ENCODE data around the gene C1orf141. TPM values are rescaled to one million over a fixed set of nuclear protein-coding genes. Genes with fewer than 3 reads are reported as not detected.
A peak's percentile ranks its signal among the peaks of the same experiment; 100 is the strongest.

Gene C1orf141
- total RNA-seq, 1 donor from 2014 or later = not detected

DNA sequence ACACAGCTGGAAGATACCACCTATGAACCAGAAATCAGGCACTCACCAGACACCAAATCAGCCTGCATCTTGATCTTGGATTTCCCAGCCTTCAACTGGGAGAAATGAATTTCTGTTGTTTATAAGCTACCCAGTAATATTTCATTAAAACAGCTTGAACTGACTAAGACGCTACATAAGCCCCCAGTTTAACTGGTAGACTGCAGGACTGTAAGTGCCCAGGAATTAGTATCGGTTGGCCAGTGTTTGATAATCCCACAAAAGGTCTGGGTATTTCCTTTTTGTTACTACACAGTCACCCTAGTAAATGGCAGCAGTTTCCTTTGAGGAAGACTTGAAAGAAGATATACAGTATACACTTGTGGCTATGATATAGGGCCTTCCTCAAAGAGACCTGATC lies 73.5 kb downstream of the C1orf141 start:
- Mint-ChIP-seq H3K27ac (no peak overlapping the region), H3K9me3 (no peaks in the 10 kb centered on the region), H3K4me3 (ENCODE audit: low read depth) (no peak overlapping the region), H3K4me1 (ENCODE audit: low read depth) (no peaks in the 10 kb centered on the region), H3K27me3 (ENCODE audit: low read depth) (peaks cover 15% of the 10 kb centered on the region), H3K36me3 (ENCODE audit: low read depth) (no peaks in the 10 kb centered on the region)
- no peak for DNase-seq (ENCODE audit: low spot score)
- intact Hi-C loops (cut with micrococcal nuclease) = no loop called here

DNA sequence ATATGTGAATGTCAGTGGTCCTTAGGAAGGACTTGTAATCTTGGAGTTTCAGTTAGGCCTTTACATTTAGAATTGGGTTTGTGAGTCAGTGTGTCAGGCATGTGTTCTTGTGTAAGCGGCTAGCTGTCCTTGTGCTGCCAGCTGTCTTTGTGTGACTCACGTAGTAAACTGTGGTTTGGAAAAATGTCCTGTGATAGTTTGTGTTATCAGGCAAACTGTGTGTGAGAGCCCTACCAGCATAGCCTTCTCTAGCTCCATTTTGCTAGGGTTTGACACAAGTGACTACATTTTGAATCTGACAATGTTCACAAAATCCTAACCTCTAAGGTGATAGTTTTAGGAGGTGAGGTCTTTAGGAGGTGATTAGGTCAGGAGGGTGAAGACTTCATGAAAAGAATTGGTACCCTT lies 74.0 kb downstream of the C1orf141 start:
- no peaks in the 10 kb centered on the region for H3K4me1 Mint-ChIP-seq (ENCODE audit: low read depth)
- no peaks in the 10 kb centered on the region for H3K36me3 Mint-ChIP-seq (ENCODE audit: low read depth)
- peaks cover 19% of the 10 kb centered on the region for H3K27me3 Mint-ChIP-seq (ENCODE audit: low read depth)
- H3K4me3 Mint-ChIP-seq (ENCODE audit: low read depth) = no peak overlapping the region
- intact Hi-C loops (cut with micrococcal nuclease) = no loop called here
- H3K27ac Mint-ChIP-seq = no peak overlapping the region
- H3K9me3 Mint-ChIP-seq = no peaks in the 10 kb centered on the region
- DNase-seq (ENCODE audit: low spot score) = no peak

DNA sequence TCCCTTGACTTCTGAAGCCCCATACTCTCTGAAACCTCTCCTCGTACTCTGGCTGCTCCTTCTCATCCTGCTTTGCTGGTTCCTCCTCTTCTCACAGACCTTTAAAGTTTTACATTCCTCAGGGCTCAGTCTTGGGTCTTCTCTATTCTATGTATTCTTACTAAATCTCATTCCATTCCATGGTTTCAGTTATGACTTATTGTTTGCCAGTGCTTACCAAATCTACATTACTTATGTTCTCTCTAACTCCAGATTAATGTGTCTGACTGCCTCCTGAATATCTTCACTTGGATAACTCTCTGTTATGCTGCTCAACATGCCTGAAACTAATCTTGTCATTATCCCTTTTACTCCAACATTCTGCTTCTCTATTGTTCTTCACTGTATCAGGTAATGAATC lies 75.4 kb downstream of the C1orf141 start:
- Mint-ChIP-seq H3K27ac (no peak overlapping the region), H3K4me3 (ENCODE audit: low read depth) (no peak overlapping the region), H3K4me1 (ENCODE audit: low read depth) (peaks cover 4% of the 10 kb centered on the region), H3K36me3 (ENCODE audit: low read depth) (no peaks in the 10 kb centered on the region), H3K9me3 (no peaks in the 10 kb centered on the region), H3K27me3 (ENCODE audit: low read depth) (peaks cover 13% of the 10 kb centered on the region)
- intact Hi-C loops (cut with micrococcal nuclease) = loop anchor here (10.0 kb wide), 1 partner anchor 275 kb away; no protein-coding TSS in a partner anchor
- DNase-seq (ENCODE audit: low spot score) = no peak

DNA sequence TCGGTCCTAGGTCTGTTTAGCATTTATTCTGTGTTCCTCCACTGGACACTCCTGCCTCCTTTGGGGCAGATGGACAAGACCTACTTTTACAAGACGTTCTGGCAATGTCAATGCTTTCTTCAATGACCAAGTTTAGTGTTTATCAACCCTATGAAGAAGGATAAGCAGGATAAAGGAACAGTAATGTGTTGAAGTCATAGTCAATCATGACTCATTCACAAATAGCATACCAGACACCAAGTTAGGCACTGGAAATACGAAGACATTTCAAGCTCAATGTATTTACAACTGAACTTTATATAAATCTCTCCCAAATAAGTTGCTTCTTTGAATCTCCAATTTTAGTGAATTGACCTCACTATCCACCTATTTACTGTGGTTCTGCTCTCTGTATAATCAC lies 76.0 kb downstream of the C1orf141 start:
- no peak overlapping the region for H3K4me3 Mint-ChIP-seq (ENCODE audit: low read depth)
- H3K9me3 Mint-ChIP-seq = no peaks in the 10 kb centered on the region

DNA sequence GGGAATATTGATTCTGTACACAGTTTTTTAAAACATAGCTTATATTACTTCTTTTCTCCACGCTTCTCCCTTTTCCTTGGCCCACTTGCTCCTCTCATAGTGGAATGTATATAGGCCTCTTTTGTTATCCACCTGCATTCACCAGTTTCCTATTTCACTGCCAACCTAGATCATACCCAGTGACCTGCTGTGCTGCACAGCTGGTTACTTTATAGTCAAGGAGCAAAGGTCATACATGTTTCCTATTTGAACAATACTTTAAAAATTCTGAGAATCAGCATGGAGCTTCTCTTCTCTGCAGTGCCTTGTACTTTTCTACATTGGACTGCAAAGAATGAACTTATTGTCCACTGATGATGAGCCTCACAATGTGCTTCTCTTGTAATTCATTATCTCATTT lies 76.5 kb downstream of the C1orf141 start:
- no peak overlapping the region for H3K4me3 Mint-ChIP-seq (ENCODE audit: low read depth)
- intact Hi-C loops (cut with micrococcal nuclease) = loop anchor here (10.0 kb wide), 1 partner anchor 277 kb away; no protein-coding TSS in a partner anchor
- no peaks in the 10 kb centered on the region for H3K9me3 Mint-ChIP-seq
- no peak for DNase-seq (ENCODE audit: low spot score)
- peaks cover 10% of the 10 kb centered on the region for H3K27me3 Mint-ChIP-seq (ENCODE audit: low read depth)
- H3K36me3 Mint-ChIP-seq (ENCODE audit: low read depth) = no peaks in the 10 kb centered on the region
- H3K27ac Mint-ChIP-seq = no peak overlapping the region
- H3K4me1 Mint-ChIP-seq (ENCODE audit: low read depth) = peaks cover 5% of the 10 kb centered on the region

More for the DNA sequence above, 76.0 kb downstream of the C1orf141 start:
- peaks cover 5% of the 10 kb centered on the region for H3K4me1 Mint-ChIP-seq (ENCODE audit: low read depth)
- no peaks in the 10 kb centered on the region for H3K36me3 Mint-ChIP-seq (ENCODE audit: low read depth)
- no peak for DNase-seq (ENCODE audit: low spot score)
- no peak overlapping the region for H3K27ac Mint-ChIP-seq
- intact Hi-C loops (cut with micrococcal nuclease) = loop anchor here (10.0 kb wide), 1 partner anchor 276 kb away; no protein-coding TSS in a partner anchor
- peaks cover 10% of the 10 kb centered on the region for H3K27me3 Mint-ChIP-seq (ENCODE audit: low read depth)

DNA sequence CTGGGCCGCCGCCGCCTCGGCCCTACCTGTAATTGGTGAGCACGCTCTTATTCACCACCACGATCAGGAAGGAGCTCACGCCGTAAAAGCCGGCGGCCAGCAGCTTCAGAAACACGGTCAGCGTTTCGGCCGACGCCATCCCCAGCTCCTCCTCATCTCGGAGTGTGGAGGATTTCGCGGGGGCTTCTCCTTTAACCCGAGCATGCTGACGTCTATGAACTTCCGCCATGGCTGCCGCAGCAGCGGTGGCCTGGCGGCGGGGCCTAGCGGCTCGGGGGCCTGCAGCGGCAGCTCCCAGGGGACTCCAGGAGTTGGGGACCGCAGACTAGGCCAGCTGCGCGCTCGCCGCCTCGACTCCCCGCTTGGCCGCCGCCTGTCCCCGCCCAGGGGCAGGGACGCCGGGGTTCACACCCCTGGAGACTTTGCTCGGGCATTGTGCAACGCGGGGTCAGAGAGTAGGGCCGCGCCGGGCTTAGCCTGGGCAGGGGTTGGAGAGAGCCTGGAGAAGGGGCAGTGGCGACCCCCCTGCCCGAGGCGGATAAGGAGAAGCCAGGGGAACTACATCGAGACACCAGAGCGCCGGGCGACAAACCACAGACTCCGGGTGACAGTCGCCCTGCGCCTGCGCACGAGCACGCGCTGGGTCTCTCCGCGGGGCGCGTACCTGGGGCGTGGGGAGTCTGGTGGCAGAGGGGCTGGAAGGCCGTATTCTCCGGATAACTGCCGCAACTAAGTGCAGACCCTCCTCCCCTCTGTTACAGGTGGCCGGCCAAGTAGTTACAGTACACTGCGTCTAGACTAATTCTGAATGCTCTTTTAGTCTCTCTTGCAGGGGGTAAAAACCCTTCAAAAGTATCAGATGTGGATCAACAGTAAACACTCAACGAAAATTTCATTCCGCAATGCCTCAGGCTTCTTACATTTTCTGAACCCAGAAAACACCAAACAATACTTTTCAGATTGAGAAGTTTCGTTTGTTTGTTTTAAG lies 80.7 kb downstream of the C1orf141 start, which contains the start of gene SLC35D1:
TSS of gene SLC35D1 (minus strand) at position 364 of the 988 bp plus-strand sequence. CDS start at position 229, 135 bp downstream.
- peaks cover 25% of the 10 kb centered on the region for H3K4me1 Mint-ChIP-seq (ENCODE audit: low read depth)
- H3K4me3 Mint-ChIP-seq (ENCODE audit: low read depth) = peak within 1 kb of the TSS; percentile 92
- peak within 1 kb of the TSS; percentile 93 for H3K27ac Mint-ChIP-seq
- intact Hi-C loops (cut with micrococcal nuclease) = loop anchor here (2.0 to 10.0 kb wide), 8 partner anchors 57 to 1443 kb away; partner anchors contain the start of gene DEPDC1
- H3K9me3 Mint-ChIP-seq = no peaks in the 10 kb centered on the region
- H3K27me3 Mint-ChIP-seq (ENCODE audit: low read depth) = peaks cover 7% of the 10 kb centered on the region
- peak; percentile 71 for DNase-seq (ENCODE audit: low spot score)
- H3K36me3 Mint-ChIP-seq (ENCODE audit: low read depth) = peaks cover 25% of the 10 kb centered on the region

DNA sequence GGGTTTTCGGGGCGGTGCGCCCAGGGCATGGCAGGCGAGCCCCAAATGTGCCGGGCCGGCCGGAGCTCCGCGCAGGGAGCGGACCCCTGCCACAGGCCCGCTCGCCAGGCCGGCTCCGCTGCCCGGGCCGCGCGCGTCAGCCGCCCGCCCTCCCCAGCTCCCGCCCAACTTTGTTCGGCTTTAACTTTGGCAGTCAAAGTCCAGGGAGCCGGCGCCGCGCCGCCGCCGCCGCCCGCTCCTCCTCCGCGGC lies 81.3 kb downstream of the C1orf141 start:
- DNase-seq (ENCODE audit: low spot score) = peak; percentile 45
- H3K27ac Mint-ChIP-seq = peak overlapping the region; percentile 93
- peaks cover 25% of the 10 kb centered on the region for H3K4me1 Mint-ChIP-seq (ENCODE audit: low read depth)
- H3K36me3 Mint-ChIP-seq (ENCODE audit: low read depth) = peaks cover 30% of the 10 kb centered on the region
- peak overlapping the region; percentile 92 for H3K4me3 Mint-ChIP-seq (ENCODE audit: low read depth)
- no peaks in the 10 kb centered on the region for H3K9me3 Mint-ChIP-seq
- H3K27me3 Mint-ChIP-seq (ENCODE audit: low read depth) = peaks cover 6% of the 10 kb centered on the region
- intact Hi-C loops (cut with micrococcal nuclease) = loop anchor here (2.0 to 10.0 kb wide), 8 partner anchors 56 to 1444 kb away; partner anchors contain the start of gene DEPDC1

DNA sequence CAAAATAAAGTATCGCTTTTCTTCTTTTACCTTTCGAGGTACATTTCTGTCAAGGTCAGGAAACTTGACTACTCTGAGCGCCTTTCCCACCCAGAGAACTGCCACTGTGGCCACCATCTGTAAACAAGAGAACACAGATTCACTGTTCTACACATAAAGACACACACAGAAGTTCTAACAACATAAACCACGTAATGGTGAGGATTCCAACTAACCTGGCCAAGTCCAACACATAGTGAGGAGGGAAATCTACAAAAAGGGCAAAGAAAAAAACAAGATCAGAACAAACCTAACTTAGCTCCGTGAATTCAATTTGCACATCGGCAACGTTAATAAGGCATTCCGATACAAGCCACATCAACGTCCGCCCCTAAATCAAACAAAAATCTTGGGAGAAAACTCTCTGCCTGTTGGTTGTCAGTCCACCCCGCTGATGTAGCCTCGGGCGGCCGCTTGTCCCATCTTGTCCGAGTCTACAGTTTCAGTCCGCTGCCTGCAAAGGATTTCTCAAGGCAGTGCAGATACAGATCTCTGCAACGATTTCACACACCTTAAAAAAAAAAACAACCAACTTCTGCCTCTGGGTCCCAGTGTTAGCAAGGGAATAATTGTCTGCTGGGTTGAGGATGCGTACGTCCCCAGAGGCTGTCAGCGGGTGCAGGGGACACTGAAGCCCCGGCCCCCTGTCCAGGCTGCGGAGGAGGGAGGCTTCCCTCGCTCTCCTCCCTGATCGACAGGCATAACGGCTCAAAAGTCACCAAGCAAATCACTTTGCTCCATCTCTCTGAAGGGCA lies 81.8 kb downstream of the C1orf141 start:
- Mint-ChIP-seq H3K4me1 (ENCODE audit: low read depth) (peaks cover 25% of the 10 kb centered on the region), H3K9me3 (no peaks in the 10 kb centered on the region), H3K27ac (peak overlapping the region; percentile 84), H3K36me3 (ENCODE audit: low read depth) (peaks cover 34% of the 10 kb centered on the region), H3K27me3 (ENCODE audit: low read depth) (peaks cover 4% of the 10 kb centered on the region), H3K4me3 (ENCODE audit: low read depth) (peak overlapping the region; percentile 92)
- intact Hi-C loops (cut with micrococcal nuclease) = loop anchor here (2.0 to 10.0 kb wide), 8 partner anchors 56 to 1444 kb away; partner anchors contain the start of gene DEPDC1
- DNase-seq (ENCODE audit: low spot score) = no peak

DNA sequence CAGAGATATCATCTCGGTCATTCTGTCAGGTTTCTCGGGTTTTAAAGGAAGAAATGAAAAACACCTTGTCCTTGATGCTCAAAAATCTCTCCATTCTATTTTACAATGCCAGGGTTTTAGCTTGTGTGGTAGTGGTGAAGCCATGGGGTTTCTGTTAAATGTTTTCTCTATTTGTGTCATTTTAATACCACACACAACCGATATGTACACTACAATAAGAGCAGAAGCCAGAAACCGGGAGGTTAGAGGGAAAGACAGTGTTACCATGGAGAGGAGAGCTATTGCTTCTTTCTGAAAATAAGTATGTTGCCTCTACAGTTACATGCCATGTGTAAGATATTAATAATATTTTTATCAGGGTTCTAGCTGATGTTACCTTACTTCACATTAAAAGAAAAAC lies 83.6 kb downstream of the C1orf141 start:
- Mint-ChIP-seq H3K27ac (no peak overlapping the region), H3K4me1 (ENCODE audit: low read depth) (peaks cover 25% of the 10 kb centered on the region), H3K9me3 (no peaks in the 10 kb centered on the region), H3K36me3 (ENCODE audit: low read depth) (peaks cover 45% of the 10 kb centered on the region), H3K4me3 (ENCODE audit: low read depth) (peak overlapping the region; percentile 27), H3K27me3 (ENCODE audit: low read depth) (peaks cover 3% of the 10 kb centered on the region)
- intact Hi-C loops (cut with micrococcal nuclease) = loop anchor here (5.0 to 10.0 kb wide), 7 partner anchors 54 to 1446 kb away; partner anchors contain the start of gene DEPDC1
- no peak for DNase-seq (ENCODE audit: low spot score)

DNA sequence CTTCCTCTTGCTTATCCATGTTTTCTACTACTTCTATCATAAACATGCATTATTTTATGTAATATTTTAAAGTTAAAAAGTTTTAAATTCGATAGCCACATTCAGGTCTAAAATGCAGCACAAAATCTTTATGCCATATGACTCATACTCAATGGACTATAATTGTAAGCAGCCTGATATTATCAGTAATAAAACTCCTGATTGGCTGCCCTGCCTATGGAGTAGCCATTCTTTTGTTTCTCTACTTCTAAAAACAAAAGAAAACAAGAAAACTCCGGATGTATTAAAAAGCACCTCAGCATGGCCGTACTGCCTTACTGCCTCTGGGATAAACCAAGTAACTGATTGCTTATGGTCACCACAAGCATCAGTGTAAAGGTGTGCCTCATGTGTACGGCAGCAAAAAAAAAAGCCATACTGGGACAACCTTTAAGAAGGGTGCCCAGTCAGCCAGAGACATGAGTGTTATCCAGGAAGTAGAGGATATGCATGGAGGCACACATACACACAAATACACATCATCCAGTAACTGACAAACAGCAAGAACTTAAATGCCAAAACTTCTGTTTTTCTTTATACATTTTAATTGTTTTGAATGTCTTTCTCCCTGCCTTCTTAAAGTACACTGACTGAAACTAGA lies 90.0 kb downstream of the C1orf141 start:
- intact Hi-C loops (cut with micrococcal nuclease) = no loop called here
- Mint-ChIP-seq H3K27ac (no peak overlapping the region), H3K4me1 (ENCODE audit: low read depth) (no peaks in the 10 kb centered on the region), H3K36me3 (ENCODE audit: low read depth) (peaks cover 74% of the 10 kb centered on the region), H3K27me3 (ENCODE audit: low read depth) (no peaks in the 10 kb centered on the region), H3K9me3 (no peaks in the 10 kb centered on the region), H3K4me3 (ENCODE audit: low read depth) (no peak overlapping the region)
- no peak for DNase-seq (ENCODE audit: low spot score)

DNA sequence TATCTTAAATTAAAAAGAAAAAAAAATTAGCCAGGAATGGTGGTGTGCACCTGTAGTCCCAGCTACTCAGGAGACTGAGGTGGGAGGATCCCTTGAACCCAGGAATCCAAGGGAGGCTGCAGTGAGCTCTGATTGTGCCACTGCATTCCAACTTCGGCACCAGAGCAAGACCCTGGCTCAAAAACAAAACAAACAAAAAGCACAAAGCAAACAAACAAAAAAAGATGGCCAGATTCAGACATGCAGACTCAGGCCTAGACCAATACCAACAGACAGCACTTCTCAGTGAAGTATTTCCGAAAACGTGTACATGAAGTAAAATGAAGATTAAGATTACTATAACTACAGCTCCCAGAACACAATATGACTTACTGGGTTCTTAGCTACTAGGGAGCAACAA lies 91.4 kb downstream of the C1orf141 start:
- Mint-ChIP-seq H3K9me3 (no peaks in the 10 kb centered on the region), H3K27me3 (ENCODE audit: low read depth) (no peaks in the 10 kb centered on the region), H3K4me3 (ENCODE audit: low read depth) (no peak overlapping the region), H3K4me1 (ENCODE audit: low read depth) (no peaks in the 10 kb centered on the region), H3K36me3 (ENCODE audit: low read depth) (peaks cover 70% of the 10 kb centered on the region), H3K27ac (no peak overlapping the region)
- intact Hi-C loops (cut with micrococcal nuclease) = no loop called here
- DNase-seq (ENCODE audit: low spot score) = no peak
